Epithelial cell of proximal tubule (primary cell): ENCODE results near the gene NKAIN2. TPM values are rescaled to one million over a fixed set of nuclear protein-coding genes. Genes with fewer than 3 reads are reported as not detected.
A peak's percentile ranks its signal among the peaks of the same experiment; 100 is the strongest.

Experiments used
- DNase-seq: peaks from one replicate; pipeline ENCODE4 v3.0.0-alpha.2; 2011; ENCODE audit warnings: low read depth
- H3K4me3 ChIP-seq: 2 replicates; pipeline ENCODE4 v1.5.1; 2011; ENCODE audit warnings: low read depth, mild to moderate bottlenecking, low read length
- total RNA-seq: library from RNA; depleted of rRNA; stranded (reverse); fragments of >200 nt; gene quantifications from 2 replicates; pipeline ENCODE4 v1.2.3, GENCODE V29; 2015
- TF ChIP-seq, protein P1 (sequence below): conservative IDR thresholded peaks from 2 replicates; pipeline ENCODE4 v1.5.1; 2012; ENCODE audit warnings: low read depth, mild to moderate bottlenecking, low read length

Gene NKAIN2
- total RNA-seq, 1 donor from 2014 or later, result under 0.01 TPM

DNA sequence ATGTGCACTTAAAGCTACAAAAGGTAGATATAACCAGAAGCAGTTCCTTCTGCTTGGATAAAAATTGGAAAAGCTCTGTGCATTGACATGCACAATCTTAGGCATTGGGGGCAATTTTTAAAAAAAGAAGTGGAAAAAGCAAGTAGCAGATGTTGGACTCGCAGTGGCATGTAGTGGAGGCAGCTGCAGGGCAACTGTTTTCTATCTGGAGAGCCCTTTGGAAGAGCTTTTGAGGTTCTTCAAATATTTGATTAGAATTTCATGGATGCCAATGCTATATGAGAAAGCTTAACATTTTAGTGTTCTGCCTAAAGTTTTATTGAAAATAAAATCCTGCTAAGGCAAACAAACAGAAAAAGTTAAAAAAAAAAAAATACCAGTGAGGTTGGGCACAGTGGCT is 770.3 kb downstream of the NKAIN2 start:
- H3K4me3 ChIP-seq, result no peak overlapping the region
- TF ChIP-seq, protein P1, sequence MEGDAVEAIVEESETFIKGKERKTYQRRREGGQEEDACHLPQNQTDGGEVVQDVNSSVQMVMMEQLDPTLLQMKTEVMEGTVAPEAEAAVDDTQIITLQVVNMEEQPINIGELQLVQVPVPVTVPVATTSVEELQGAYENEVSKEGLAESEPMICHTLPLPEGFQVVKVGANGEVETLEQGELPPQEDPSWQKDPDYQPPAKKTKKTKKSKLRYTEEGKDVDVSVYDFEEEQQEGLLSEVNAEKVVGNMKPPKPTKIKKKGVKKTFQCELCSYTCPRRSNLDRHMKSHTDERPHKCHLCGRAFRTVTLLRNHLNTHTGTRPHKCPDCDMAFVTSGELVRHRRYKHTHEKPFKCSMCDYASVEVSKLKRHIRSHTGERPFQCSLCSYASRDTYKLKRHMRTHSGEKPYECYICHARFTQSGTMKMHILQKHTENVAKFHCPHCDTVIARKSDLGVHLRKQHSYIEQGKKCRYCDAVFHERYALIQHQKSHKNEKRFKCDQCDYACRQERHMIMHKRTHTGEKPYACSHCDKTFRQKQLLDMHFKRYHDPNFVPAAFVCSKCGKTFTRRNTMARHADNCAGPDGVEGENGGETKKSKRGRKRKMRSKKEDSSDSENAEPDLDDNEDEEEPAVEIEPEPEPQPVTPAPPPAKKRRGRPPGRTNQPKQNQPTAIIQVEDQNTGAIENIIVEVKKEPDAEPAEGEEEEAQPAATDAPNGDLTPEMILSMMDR, result no peak
- DNase-seq, result no peak

DNA sequence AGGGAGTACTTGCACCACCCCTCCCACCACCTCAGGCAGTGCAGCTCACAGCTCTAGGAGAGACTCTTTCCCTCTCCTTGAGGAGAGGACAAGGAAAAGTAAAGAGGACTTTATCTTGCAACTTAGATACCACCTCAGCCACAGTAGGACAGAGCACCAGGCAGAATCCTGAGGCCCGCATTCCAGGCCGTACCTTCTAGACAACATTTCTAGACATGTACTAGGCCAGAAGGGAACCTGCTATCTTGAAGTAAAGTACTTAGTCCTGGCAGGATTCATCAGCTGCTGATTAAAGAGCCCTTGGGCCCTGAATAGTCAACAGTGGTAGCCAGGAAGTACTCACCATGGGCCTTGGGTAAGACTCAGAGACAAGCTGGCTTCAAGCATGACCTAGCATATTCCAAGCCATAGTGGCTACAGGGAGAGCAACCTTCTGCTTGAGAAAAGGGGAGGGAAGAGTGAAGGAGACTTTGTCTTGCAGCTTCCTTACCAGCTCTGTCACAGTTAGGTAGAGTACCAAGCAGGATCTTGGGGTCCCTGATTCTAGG is 774.1 kb downstream of the NKAIN2 start:
- H3K4me3 ChIP-seq, result no peak overlapping the region
- DNase-seq, result no peak
- TF ChIP-seq, protein P1, result no peak

DNA sequence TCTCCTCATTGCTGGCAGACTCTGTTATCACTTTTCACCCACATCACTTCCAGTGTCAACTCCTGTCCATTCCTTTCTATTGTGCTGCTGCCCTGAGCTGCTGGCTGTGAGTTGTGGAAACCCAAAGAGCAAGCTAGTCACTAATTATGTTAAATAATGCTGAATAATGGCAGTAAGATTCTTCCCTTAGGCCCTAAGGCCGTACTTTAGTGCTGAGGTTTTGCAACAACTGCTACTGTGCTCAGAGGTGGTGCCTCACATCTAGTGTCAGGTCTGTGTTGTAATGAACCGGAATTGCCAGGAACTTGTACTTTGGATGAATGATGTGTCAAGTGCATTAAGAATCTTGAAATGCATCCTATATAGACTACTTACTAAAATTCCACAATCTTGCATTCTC is 786.3 kb downstream of the NKAIN2 start:
- H3K4me3 ChIP-seq, result no peak overlapping the region
- TF ChIP-seq, protein P1, result no peak
- peak; percentile 1 for DNase-seq

DNA sequence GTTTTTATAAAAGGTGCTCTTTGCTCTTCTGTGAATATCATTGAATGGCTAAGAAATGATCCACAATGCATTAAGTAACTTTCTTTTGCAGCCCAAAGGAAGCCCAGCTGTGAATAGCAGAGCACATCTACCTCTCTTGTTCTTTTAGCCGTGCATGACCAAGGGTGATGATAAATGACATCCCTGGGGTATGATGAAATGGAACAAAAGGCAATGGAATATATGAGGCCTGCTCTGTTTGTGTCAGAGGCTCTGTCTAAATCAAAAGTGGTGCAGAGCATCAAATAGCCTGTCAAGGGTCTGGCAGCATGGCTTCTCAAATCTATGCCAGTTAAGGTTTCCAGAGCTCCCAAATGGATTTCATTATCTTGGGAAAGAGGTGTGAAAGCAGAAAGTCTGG is 796.0 kb downstream of the NKAIN2 start:
- DNase-seq, result no peak
- TF ChIP-seq, protein P1, result no peak
- H3K4me3 ChIP-seq, result no peak overlapping the region

DNA sequence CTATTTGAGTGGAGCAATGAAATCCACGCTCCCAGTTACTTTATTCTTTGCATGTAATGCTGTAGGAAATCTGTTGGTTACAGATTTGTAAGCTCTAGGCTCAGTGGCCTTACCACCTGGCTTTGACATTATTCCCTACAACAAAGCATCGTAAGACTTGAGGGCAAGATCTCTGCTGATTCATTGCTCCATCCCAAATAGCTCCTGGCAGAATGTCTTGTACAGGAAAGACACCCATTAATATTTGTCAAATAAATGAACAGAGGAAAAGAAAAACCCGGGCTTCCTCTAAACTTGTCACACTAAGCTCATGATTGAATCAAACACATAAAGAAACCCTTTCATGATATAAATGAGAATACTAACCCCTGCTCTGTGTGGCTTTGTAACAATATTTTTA is 801.1 kb downstream of the NKAIN2 start:
- TF ChIP-seq, protein P1, result no peak

DNA sequence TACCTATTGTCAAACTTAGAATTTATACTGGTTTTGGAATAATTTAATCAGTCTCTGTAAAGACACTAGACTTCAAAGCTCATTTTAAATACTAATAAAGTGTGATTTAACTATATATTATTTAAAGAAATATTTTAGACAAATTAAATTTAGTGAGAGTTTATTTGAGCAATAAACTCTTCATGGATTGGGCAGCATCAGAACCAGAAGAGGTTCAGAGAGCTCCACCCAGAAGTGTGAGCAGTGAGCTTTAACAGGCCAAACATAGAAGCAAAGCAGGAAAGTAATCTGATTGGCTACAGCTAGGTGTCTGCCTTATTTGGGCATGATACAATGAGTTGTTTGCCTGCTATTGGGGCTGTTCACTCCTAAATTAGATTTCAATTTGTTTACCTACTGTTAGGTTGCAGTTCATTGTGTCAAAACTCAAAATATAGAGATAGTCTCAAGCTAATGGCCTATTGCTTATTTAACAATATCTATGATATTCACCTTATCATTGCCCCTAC is 803.5 kb downstream of the NKAIN2 start:
- TF ChIP-seq, protein P1, result no peak
- no peak overlapping the region for H3K4me3 ChIP-seq
- no peak for DNase-seq

More for the DNA sequence above, 801.1 kb downstream of the NKAIN2 start:
- H3K4me3 ChIP-seq, result no peak overlapping the region
- DNase-seq, result no peak

DNA sequence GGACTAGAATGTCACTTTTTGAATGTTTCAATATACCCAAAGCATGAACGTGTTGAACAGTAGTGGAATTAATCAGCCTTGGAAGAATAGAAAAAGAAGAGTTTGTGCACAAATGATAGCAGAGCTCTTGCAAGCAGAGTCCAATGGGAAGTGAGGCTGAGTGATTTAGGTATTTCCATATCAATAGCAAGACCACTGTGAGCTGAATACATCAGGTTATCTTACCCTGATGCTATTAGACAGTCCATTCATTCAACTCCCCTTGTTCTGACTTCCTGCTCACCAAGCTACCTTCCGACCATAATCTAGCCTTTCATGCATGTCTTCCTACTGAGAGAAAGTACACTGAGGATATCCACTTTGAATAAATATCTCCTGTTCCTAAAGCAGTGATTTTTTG is 809.4 kb downstream of the NKAIN2 start:
- TF ChIP-seq, protein P1, result no peak

More for the DNA sequence above, 809.4 kb downstream of the NKAIN2 start:
- no peak for DNase-seq
- no peak overlapping the region for H3K4me3 ChIP-seq
